ENCODE results near the gene NCAPG2. TPM values are rescaled to one million over a fixed set of nuclear protein-coding genes. Genes with fewer than 3 reads are reported as not detected.

Gene NCAPG2
- polyA plus RNA-seq (4.4 to 16.5 TPM (median 14.9 TPM) in 3 replicates), polyA minus RNA-seq (6.0 to 20.7 TPM (median 15.5 TPM) in 3 replicates)
- 1.2 TPM for polyA plus RNA-seq (2011; ENCODE audit: low read depth)
- 4.6 and 6.0 TPM in 2 replicates for polyA plus RNA-seq (2011; cell fraction: cytosol; rRNA removed)
- polyA plus RNA-seq (2011; cell fraction: nucleus; rRNA removed), result 7.7 and 7.8 TPM in 2 replicates
- 1.5 and 12.4 TPM in 2 replicates for polyA plus RNA-seq (2012; ENCODE audit: low replicate concordance)
- 4.4 TPM for polyA minus RNA-seq (2011; cell fraction: cytosol; rRNA and poly(A)+ RNA removed)
- 5.2 and 8.7 TPM in 2 replicates for polyA minus RNA-seq (2011; cell fraction: nucleus; rRNA and poly(A)+ RNA removed)

GRCh38 chr7:158704524-158705233 is at the start of gene NCAPG2:
Gene NCAPG2, minus strand, starts transcription at chr7:158704804. Its CDS starts 2,905 bp downstream, at chr7:158701899.
- dilution Hi-C loops (cut with MboI; ENCODE audit: extremely low pct_ligation_motif_present, low sequenced_read_pairs), result no loop called here

GRCh38 chr7:158753900-158754299 is 49.3 kb upstream of the NCAPG2 start:
- Histone ChIP-seq H4K20me1 (ENCODE audit: control insufficient read depth, extremely low read depth, insufficient read depth, low read length) (no peaks in the 10 kb centered on the region), H3K4me1 (ENCODE audit: control insufficient read depth, extremely low read depth, insufficient read depth, low read length) (peaks cover 19% of the 10 kb centered on the region), H3K9me3 (ENCODE audit: control insufficient read depth, low read depth, low read length) (no peaks in the 10 kb centered on the region), H2AFZ (ENCODE audit: control insufficient read depth, low read length) (no peak overlapping the region), H3K9ac (ENCODE audit: control insufficient read depth, extremely low read depth, insufficient read depth, low read length) (no peak overlapping the region), H3K27me3 (ENCODE audit: control insufficient read depth, extremely low read depth, insufficient read depth, low read length) (no peaks in the 10 kb centered on the region), H3K27ac (ENCODE audit: control insufficient read depth, insufficient read depth, low read length) (no peak overlapping the region), H3K4me2 (ENCODE audit: control insufficient read depth, extremely low read depth, insufficient read depth, low read depth, low read length) (no peak overlapping the region), H3K79me2 (ENCODE audit: control insufficient read depth, insufficient read depth, low read length) (no peaks in the 10 kb centered on the region), H3K9me1 (ENCODE audit: control insufficient read depth, extremely low read depth, insufficient read depth, low read length) (no peaks in the 10 kb centered on the region), H3K4me3 (ENCODE audit: control insufficient read depth in 2 of 3, extremely low read depth in 1 of 3, insufficient read depth in 2 of 3, low read depth in 1 of 3, low read length in 3 of 3) (no peak overlapping the region), H3K36me3 (ENCODE audit: control insufficient read depth in 2 of 2, extremely low read depth in 1 of 2, insufficient read depth in 2 of 2, low read length in 2 of 2) (peaks cover 9 to 14% of the 10 kb centered on the region in 2 experiments)
- DNase-seq (ENCODE audit: low read depth, low spot score) (no peak), FAIRE-seq (no peak)
- dilution Hi-C loops (cut with MboI; ENCODE audit: extremely low pct_ligation_motif_present, low sequenced_read_pairs), result no loop called here
- TF ChIP-seq EZH2 (IDR thresholded peaks at IDR 0.05; ENCODE audit: low read length) (no peak), CTCF (optimal IDR thresholded peaks at IDR 0.05 in 1 of 3, IDR thresholded peaks at IDR 0.05 in 1 of 3, conservative IDR thresholded peaks at IDR 0.05 in 1 of 3; ENCODE audit: extremely low read depth in 1 of 3, insufficient read depth in 2 of 3, low read length in 3 of 3) (no peak)

More at GRCh38 chr7:158704524-158705233, at the start of gene NCAPG2:
- peak within 1 kb of the TSS; percentile 92 for H2AFZ ChIP-seq (ENCODE audit: control insufficient read depth, low read length)
- peak within 1 kb of the TSS; percentile 93 for H3K9ac ChIP-seq (ENCODE audit: control insufficient read depth, extremely low read depth, insufficient read depth, low read length)
- H3K36me3 ChIP-seq (ENCODE audit: control insufficient read depth in 2 of 2, extremely low read depth in 1 of 2, insufficient read depth in 2 of 2, low read length in 2 of 2), result no peaks in the 10 kb centered on the region
- no peaks in the 10 kb centered on the region for H3K9me3 ChIP-seq (ENCODE audit: control insufficient read depth, low read depth, low read length)
- peak within 1 kb of the TSS; percentile 71 for H3K27ac ChIP-seq (ENCODE audit: control insufficient read depth, insufficient read depth, low read length)
- TF ChIP-seq CTCF (optimal IDR thresholded peaks at IDR 0.05 in 1 of 3, IDR thresholded peaks at IDR 0.05 in 1 of 3, conservative IDR thresholded peaks at IDR 0.05 in 1 of 3; ENCODE audit: extremely low read depth in 1 of 3, insufficient read depth in 2 of 3, low read length in 3 of 3) (peak in 2 of 3 experiments; percentile 4 to 12), EZH2 (IDR thresholded peaks at IDR 0.05; ENCODE audit: low read length) (no peak)
- H4K20me1 ChIP-seq (ENCODE audit: control insufficient read depth, extremely low read depth, insufficient read depth, low read length), result no peaks in the 10 kb centered on the region
- H3K4me1 ChIP-seq (ENCODE audit: control insufficient read depth, extremely low read depth, insufficient read depth, low read length), result peaks cover 12% of the 10 kb centered on the region
- no peak for FAIRE-seq
- no peaks in the 10 kb centered on the region for H3K9me1 ChIP-seq (ENCODE audit: control insufficient read depth, extremely low read depth, insufficient read depth, low read length)
- DNase-seq (ENCODE audit: low read depth, low spot score), result peak; percentile 80
- H3K4me3 ChIP-seq (ENCODE audit: control insufficient read depth in 2 of 3, extremely low read depth in 1 of 3, insufficient read depth in 2 of 3, low read depth in 1 of 3, low read length in 3 of 3), result peak within 1 kb of the TSS; percentile 77 to 98 (median 79)
- H3K27me3 ChIP-seq (ENCODE audit: control insufficient read depth, extremely low read depth, insufficient read depth, low read length), result no peaks in the 10 kb centered on the region
- H3K4me2 ChIP-seq (ENCODE audit: control insufficient read depth, extremely low read depth, insufficient read depth, low read depth, low read length), result peak within 1 kb of the TSS; percentile 93
- peaks cover 45% of the 10 kb centered on the region for H3K79me2 ChIP-seq (ENCODE audit: control insufficient read depth, insufficient read depth, low read length)

All from keratinocyte (primary cell).